GM12875 (cell line): ENCODE measurements around the gene LRRC2.

Source experiments
- H3K4me3 ChIP-seq: one replicate; pipeline ENCODE4 v1.5.1; 2011; ENCODE audit warnings: low read depth, low read length, control low read depth
- TF ChIP-seq, protein P1 (sequence below): IDR thresholded peaks from 2 replicates; pipeline ENCODE4 v1.5.1; 2011; ENCODE audit warnings: low read depth, mild to moderate bottlenecking, control low read depth, inconsistent platforms, low read length, moderate library complexity, borderline replicate concordance; ENCODE audit not compliant: insufficient read depth

Gene LRRC2

DNA sequence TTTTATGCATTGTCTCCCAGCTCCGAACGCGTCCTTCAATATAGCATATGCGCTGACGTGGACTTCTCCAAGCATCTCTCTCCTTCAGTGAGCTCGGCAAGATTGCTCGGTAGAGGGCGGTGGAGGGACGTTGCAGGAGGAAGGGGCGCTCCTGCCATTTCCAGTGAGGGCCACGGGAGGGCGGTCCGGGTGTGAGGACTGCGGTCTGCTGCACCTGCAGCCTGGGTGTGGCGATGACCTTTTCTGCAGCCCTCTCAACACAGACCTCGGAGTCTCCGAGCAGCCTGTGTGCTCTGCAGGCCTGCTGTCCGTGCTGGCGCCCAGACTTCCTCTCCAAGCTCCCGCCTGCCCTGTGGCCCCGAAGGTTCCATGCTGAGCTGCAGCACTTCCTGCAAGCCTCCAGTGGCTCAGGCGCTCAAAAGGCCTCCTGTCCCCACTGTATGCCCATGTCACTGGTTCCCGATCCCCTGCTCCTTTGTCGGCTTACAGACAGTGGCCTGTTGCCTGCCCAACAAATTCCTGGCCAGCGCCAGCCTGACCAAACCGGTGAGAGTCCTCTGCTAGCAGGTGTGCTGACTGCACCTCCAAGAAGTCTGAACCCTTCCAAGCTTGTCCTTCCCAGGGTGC, 77.3 kb downstream of the LRRC2 start:
- TF ChIP-seq, protein P1, sequence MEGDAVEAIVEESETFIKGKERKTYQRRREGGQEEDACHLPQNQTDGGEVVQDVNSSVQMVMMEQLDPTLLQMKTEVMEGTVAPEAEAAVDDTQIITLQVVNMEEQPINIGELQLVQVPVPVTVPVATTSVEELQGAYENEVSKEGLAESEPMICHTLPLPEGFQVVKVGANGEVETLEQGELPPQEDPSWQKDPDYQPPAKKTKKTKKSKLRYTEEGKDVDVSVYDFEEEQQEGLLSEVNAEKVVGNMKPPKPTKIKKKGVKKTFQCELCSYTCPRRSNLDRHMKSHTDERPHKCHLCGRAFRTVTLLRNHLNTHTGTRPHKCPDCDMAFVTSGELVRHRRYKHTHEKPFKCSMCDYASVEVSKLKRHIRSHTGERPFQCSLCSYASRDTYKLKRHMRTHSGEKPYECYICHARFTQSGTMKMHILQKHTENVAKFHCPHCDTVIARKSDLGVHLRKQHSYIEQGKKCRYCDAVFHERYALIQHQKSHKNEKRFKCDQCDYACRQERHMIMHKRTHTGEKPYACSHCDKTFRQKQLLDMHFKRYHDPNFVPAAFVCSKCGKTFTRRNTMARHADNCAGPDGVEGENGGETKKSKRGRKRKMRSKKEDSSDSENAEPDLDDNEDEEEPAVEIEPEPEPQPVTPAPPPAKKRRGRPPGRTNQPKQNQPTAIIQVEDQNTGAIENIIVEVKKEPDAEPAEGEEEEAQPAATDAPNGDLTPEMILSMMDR, result peak; percentile 100
- H3K4me3 ChIP-seq, result no peak overlapping the region

DNA sequence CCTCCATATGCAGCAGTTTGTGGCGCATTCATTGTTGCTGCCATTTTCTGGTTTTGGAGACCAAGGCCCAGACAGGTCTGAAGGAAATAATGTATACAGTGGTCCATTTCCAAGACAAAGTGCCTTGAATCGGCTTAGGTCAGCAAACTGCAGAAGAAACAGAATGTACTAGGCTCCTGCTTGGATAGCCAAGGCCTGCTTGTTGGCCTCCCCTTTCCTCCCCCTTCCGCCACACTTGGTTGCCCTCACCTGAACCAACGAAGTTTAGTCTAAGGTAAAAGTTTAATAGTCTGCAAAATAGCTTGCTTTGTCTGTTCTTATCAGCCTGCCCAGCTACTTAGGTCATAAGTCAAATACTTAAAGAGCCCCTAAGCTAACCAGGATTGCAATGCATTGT, 80.3 kb downstream of the LRRC2 start:
- TF ChIP-seq, protein P1, result no peak
- H3K4me3 ChIP-seq, result no peak overlapping the region

DNA sequence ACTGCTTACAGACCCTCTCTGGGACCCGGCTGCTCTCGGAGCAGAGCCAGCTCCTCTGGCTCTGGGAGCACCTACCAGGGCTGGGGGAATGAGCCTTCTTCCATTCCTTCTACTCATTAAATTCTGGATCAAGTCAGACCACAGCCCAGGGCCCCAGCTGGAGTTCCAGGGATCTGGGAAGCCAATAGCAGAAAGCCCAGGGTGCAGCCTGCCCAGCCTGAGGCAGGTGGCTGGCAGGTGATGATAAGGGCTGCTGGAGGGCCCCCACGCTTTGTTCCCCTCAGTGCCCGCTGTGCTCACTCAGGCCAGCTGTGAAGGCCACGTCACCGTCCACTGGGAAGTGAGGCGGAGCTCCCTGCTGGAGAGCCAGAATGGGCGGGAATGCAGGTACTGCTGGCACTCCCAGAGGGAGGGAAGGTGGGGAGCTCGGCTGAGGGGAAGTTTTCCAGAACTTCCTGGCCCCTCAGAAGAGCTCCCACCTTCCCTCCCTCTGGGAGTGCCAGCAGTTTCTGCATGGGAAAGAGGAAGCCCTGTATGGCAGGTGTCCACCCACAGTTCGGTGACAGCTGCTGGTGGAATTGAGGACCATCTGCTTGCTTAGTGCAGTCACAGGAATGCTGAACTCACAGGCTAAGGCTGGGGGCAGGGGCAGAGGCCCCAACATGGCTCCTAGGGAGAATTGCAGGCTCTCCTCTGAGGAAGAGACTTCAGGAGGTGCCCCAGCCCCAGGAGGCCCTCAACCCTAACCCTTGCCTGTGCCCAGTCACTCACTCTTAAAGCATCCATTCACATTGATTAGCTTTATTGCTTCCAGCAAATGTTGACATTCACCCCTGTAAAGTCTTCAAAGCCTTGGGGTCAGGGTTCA, 81.0 kb downstream of the LRRC2 start:
- TF ChIP-seq, protein P1, result no peak

DNA sequence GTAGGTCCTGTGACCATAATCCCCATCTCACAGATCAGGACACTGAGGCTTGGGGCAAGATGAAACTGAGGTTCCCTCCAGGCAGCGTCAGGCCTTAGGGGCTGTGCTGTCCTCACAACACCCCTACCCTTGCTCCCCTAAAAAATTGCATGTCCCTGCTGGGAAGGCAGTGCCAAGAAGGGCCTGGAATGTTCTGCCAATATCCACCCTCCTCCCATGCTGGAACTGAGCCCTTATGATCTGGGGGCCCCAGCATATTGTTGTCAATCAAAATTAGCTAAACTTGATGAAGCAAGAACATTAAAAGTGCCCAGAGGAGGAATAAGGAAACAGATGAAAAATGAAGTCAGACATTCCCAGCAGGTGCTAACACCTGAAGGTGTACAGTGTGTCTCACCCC, 81.7 kb downstream of the LRRC2 start:
- TF ChIP-seq, protein P1, result no peak

More for the DNA sequence above, 81.0 kb downstream of the LRRC2 start:
- no peak overlapping the region for H3K4me3 ChIP-seq

DNA sequence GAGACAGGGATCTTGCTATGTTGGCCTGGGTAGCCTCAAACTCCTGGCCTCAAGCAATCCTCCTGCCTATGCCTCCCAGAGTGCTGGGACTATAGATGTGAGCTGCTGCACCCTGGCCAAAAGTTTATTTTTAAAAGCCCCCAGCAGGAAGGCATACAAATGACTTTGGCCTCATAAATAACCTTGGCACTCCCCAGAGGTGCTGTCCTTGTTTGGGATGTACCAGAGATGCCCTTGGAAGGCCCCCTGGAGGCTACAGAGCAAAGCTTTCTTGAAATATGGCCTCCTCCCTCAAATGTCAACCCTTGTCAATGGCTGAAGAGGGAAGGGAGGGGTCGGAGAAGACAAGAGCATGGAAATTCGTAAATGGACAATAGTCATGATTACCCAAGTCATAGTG, 82.3 kb downstream of the LRRC2 start:
- no peak overlapping the region for H3K4me3 ChIP-seq
- TF ChIP-seq, protein P1, result 0 out of 2 replicates have a peak, but pooled peaks have one; percentile 6

More for the DNA sequence above, 81.7 kb downstream of the LRRC2 start:
- H3K4me3 ChIP-seq, result no peak overlapping the region

DNA sequence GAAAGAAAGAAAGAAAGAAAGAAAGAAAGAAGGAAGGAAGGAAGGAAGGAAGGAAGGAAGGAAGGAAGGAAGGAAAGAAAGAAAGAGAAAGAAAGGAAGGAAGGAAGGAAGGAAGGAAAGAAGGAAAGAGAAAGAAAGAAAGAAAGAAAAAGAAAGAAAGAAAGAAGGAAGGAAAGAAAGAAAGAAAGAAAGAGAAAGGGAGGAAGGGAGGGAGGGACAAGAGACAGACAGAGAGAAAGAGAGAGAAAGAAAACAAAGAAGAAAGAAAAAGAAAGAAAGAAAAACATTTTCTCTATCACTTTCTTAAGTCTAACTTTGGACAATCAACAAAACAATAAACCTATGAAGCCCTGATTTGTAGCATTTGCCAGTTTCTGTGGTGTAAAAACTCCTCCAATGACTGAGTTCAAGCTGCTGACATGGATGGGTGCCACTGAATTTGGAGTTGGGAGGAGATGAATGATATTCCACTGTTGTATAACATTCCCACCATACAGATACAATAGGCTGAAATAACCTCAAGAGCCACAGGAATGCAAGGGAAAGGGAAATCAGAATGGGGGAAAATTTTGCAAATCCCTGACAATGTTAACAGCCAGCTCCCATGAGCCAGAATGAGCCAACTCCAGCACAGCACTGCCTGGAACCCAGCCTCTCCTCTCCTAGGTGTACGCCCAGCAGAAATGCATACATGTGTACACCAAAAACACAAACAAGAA, 83.3 kb downstream of the LRRC2 start:
- H3K4me3 ChIP-seq, result no peak overlapping the region
- TF ChIP-seq, protein P1, result no peak
